A549 (cell line): ENCODE results near the gene TGFBR3L. TPM values are rescaled to one million over a fixed set of nuclear protein-coding genes. Genes with fewer than 3 reads are reported as not detected.

ENCODE experiments used
- ATAC-seq, 2 experiments: fragments of 200-7000 bp in 1 of 2; fragments of >200 bp in 1 of 2; cut with Nextera tagmentation in 1 of 2; cut with Tn5 transposase in 1 of 2; 3 replicates each; pipeline versions ENCODE4 v1.8.0 to v1.9.1; 2018 to 2020; ENCODE audit warnings: mild to moderate bottlenecking in 1 of 2, moderate library complexity in 1 of 2
- CTCF ChIA-PET: fragments of 300-600 bp; sonication (Branson Sonifier 250); formaldehyde crosslinking; extraction: SDS; loops from one replicate; lab custom pipeline; 2021; ENCODE audit warnings: antibody characterized with exemption, inconsistent platforms; lab: Yijun Ruan, JAX
- POLR2A ChIA-PET: fragments of 350-600 bp; formaldehyde crosslinking; extraction: SDS; loops from one replicate; lab custom pipeline; 2021; ENCODE audit warnings: antibody characterized with exemption, inconsistent platforms; lab: Yijun Ruan, JAX
- DNase-seq, 2 experiments: peaks; one replicate each; pipeline versions ENCODE4 v3.0.0 to v3.0.0-alpha.2; 2011 to 2016; ENCODE audit warnings: low read depth in 1 of 2, low spot score in 1 of 2
- FAIRE-seq: peaks from 2 replicates; lab custom pipeline; 2011; peaks lifted over from hg19 to GRCh38; lab: Jason Lieb, UNC
- H3K27ac ChIP-seq, 2 experiments: fragments of >200 bp; sonication (Bioruptor Twin); formaldehyde crosslinking; 3 replicates each; pipeline ENCODE4 v1.5.1; 2016 to 2017
- H3K4me1 ChIP-seq: fragments of >200 bp; sonication (Bioruptor Twin); formaldehyde crosslinking; 3 replicates; pipeline ENCODE4 v1.6.1; 2016
- H3K4me2 ChIP-seq: fragments of >200 bp; sonication (Bioruptor Twin); formaldehyde crosslinking; 3 replicates; pipeline ENCODE4 v1.6.1; 2016
- H3K4me3 ChIP-seq: fragments of >200 bp; sonication (Bioruptor Twin); formaldehyde crosslinking; 3 replicates; pipeline ENCODE4 v1.5.1; 2016
- H3K9me3 ChIP-seq: fragments of >200 bp; sonication (Bioruptor Twin); formaldehyde crosslinking; 3 replicates; pipeline ENCODE4 v1.6.1; 2016
- BCL3 ChIP-seq: fragments of >200 bp; sonication (Bioruptor Twin); formaldehyde crosslinking; IDR thresholded peaks from 3 replicates; pipeline ENCODE4 v1.6.1; 2016
- CBX8 ChIP-seq: fragments of 200-600 bp; sonication (generic); IDR thresholded peaks from 2 replicates; pipeline ENCODE4 v1.6.1; 2016
- CHD4 ChIP-seq: fragments of 200-600 bp; sonication (generic); IDR thresholded peaks from 2 replicates; pipeline ENCODE4 v1.6.1; 2016; ENCODE audit warnings: antibody characterized with exemption, mild to moderate bottlenecking, borderline replicate concordance
- EHF ChIP-seq: fragments of 250-450 bp; sonication (Bioruptor Pico); IDR thresholded peaks from 2 replicates; pipeline ENCODE4 v1.5.0; 2020; ENCODE audit warnings: mild to moderate bottlenecking
- HEYL ChIP-seq: fragments of 250-450 bp; sonication (Bioruptor Pico); IDR thresholded peaks from 2 replicates; pipeline ENCODE4 v1.8.0; 2021; ENCODE audit warnings: mild to moderate bottlenecking, moderate library complexity
- KDM1A ChIP-seq: fragments of 200-600 bp; sonication (generic); IDR thresholded peaks from 2 replicates; pipeline ENCODE4 v1.6.1; 2016; ENCODE audit warnings: low read depth, mild to moderate bottlenecking
- MAFK ChIP-seq: fragments of 450-650 bp; IDR thresholded peaks from 2 replicates; pipeline ENCODE4 v1.6.1; 2014; ENCODE audit not compliant: partially characterized antibody
- MAZ ChIP-seq: fragments of 150-350 bp; IDR thresholded peaks from 2 replicates; pipeline ENCODE4 v1.6.1; 2014; ENCODE audit warnings: antibody characterized with exemption, low read depth, low read length, borderline replicate concordance
- PBX3 ChIP-seq: IDR thresholded peaks from 2 replicates; pipeline ENCODE4 v1.6.1; 2012
- POLR2AphosphoS2 ChIP-seq: conservative IDR thresholded peaks from 2 replicates; pipeline ENCODE4 v1.6.1; 2012; ENCODE audit warnings: low read length, improper control_type of control experiment, inconsistent platforms
- RFX5 ChIP-seq: fragments of 450-650 bp; IDR thresholded peaks from 2 replicates; pipeline ENCODE4 v1.7.1; 2014; ENCODE audit warnings: antibody characterized with exemption, mild to moderate bottlenecking, moderate library complexity
- SMC3 ChIP-seq: fragments of >200 bp; sonication (Bioruptor Twin); formaldehyde crosslinking; IDR thresholded peaks from 3 replicates; pipeline ENCODE4 v1.6.1; 2018; ENCODE audit warnings: inconsistent platforms
- TFCP2L1 ChIP-seq: fragments of 250-450 bp; sonication (Bioruptor Pico); IDR thresholded peaks from 2 replicates; pipeline ENCODE4 v1.5.0; 2021; ENCODE audit warnings: mild to moderate bottlenecking
- TP53 ChIP-seq: fragments of 250-450 bp; sonication (Bioruptor Pico); IDR thresholded peaks from 2 replicates; pipeline ENCODE4 v1.5.0; 2021; ENCODE audit warnings: mild to moderate bottlenecking, moderate library complexity
- WGBS: methylation state at CpG from one replicate; pipeline ENCODE4 v1.1.6; 2017; ENCODE audit errors: missing lambda C conversion rate; 5-methylcytosine and 5-hydroxymethylcytosine counted together
- polyA plus RNA-seq, 4 experiments: library from polyadenylated mRNA; depleted of rRNA in 3 of 4; stranded (reverse); fragments of >200 nt; fragmentation: RNase III in 1 of 4; extraction: RNeasy Plus Mini Kit Qiagen cat#74134 plus additional on column Dnase treatment in 1 of 4; gene quantifications; 2 replicates in 3 of 4; 3 replicates in 1 of 4; pipeline ENCODE4 v1.2.3, GENCODE V29; 2011 to 2017
- TF ChIP-seq, protein P1 (sequence below): fragments of >200 bp; sonication (Bioruptor Twin); formaldehyde crosslinking; IDR thresholded peaks from 2 replicates; pipeline ENCODE4 v1.6.1; 2016
- TF ChIP-seq, protein P2 (sequence below): IDR thresholded peaks from 2 replicates; pipeline ENCODE4 v1.6.1; 2012; ENCODE audit warnings: low read depth, borderline replicate concordance
- TF ChIP-seq, protein P3 (sequence below): fragments of 250-450 bp; sonication (Bioruptor Pico); IDR thresholded peaks from 2 replicates; pipeline ENCODE4 v1.5.0; 2021; ENCODE audit warnings: mild to moderate bottlenecking, moderate library complexity, borderline replicate concordance

The TGFBR3L gene
- polyA plus RNA-seq, 2 of the 4 experiments (the other 2 are of a cell fraction), result 0.21 to 1.2 TPM

DNA sequence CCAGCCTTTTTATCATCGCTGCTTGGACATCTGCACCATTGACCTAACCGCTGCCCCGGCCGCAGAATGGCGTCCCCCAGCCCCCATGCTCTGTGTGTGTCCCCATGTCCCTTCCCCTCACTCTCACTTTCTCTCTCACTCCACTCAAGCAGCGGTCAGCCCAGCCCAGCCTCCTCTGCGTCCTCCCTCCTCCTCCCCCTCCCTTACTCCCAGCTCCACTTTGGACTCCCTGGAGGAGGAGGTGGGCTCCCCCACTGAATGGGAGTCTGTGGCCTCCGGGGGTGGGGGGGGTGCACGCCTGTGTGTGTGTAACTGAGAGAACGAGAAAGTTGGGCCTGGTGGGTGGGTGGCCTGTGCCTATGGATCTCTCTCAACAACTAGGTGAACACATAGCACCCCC, 8.8 kb upstream of the TGFBR3L start:
- H3K4me2 ChIP-seq, result no peak overlapping the region
- DNase-seq (no peak), FAIRE-seq (no peak), ATAC-seq (no peak)
- no peak overlapping the region for H3K27ac ChIP-seq
- H3K4me1 ChIP-seq, result peaks cover 8% of the 10 kb centered on the region
- CTCF ChIA-PET, result interaction anchor here (1.7 kb wide), 1 partner anchor 11 kb away, joined by 7 read pairs; no protein-coding TSS in a partner anchor
- POLR2A ChIA-PET, result no interaction called here
- whole genome bisulfite sequencing, result 88% methylated on average over 5 of the region's 10 CpGs
- TF ChIP-seq CHD4, result no peak
- TF ChIP-seq MAFK, result no peak
- TF ChIP-seq, protein P1, sequence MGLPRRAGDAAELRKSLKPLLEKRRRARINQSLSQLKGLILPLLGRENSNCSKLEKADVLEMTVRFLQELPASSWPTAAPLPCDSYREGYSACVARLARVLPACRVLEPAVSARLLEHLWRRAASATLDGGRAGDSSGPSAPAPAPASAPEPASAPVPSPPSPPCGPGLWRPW, result no peak
- TF ChIP-seq, protein P2, sequence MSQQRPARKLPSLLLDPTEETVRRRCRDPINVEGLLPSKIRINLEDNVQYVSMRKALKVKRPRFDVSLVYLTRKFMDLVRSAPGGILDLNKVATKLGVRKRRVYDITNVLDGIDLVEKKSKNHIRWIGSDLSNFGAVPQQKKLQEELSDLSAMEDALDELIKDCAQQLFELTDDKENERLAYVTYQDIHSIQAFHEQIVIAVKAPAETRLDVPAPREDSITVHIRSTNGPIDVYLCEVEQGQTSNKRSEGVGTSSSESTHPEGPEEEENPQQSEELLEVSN, result no peak
- TF ChIP-seq KDM1A, result no peak
- no peak for TF ChIP-seq SMC3
- no peak for TF ChIP-seq POLR2AphosphoS2
- H3K9me3 ChIP-seq, result no peaks in the 10 kb centered on the region
- H3K4me3 ChIP-seq, result no peak overlapping the region

DNA sequence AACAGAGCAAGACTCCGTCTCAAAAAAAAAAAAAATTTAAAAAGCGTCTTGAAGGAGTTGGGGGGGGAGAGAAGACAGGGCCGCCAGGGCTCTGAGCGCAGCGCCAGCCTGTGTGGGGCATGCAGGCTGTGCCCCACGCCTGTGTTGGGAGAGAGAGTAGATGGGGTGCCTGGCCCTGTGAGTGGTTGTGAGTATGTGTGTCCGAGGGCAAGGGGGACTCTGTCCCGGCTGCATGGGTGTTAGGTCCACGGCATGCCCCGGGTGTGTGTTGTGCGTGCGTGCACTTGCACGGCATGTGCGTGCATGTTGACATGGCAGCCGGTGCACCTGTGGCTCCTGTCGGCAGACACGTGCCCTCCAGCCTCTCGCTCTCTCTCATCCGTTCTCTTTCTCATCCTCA, 7.5 kb upstream of the TGFBR3L start:
- CTCF ChIA-PET, result interaction anchor here (1.7 kb wide), 1 partner anchor 10 kb away, joined by 7 read pairs; no protein-coding TSS in a partner anchor
- DNase-seq (no peak), FAIRE-seq (no peak), ATAC-seq (no peak)
- POLR2A ChIA-PET, result interaction anchor here (0.7 kb wide), 1 partner anchor 10 kb away, joined by 3 read pairs; no protein-coding TSS in a partner anchor
- WGBS, result 94% methylated on average over 19 of the region's 19 CpGs
- TF ChIP-seq POLR2AphosphoS2, result no peak
- TF ChIP-seq CBX8, result no peak
- no peak for TF ChIP-seq BCL3
- TF ChIP-seq CHD4, result no peak
- no peak for TF ChIP-seq MAZ
- no peak for TF ChIP-seq RFX5
- H3K4me1 ChIP-seq, result peaks cover 8% of the 10 kb centered on the region
- no peak overlapping the region for H3K27ac ChIP-seq
- H3K4me2 ChIP-seq, result no peak overlapping the region
- H3K4me3 ChIP-seq, result no peak overlapping the region
- no peaks in the 10 kb centered on the region for H3K9me3 ChIP-seq

- no peak for DNase-seq
- no peaks in the 10 kb centered on the region for H3K9me3 ChIP-seq
- no peak overlapping the region for H3K27ac ChIP-seq
- no peak for ATAC-seq
- 93% methylated on average over 8 of the region's 11 CpGs for WGBS
- H3K4me3 ChIP-seq, result no peak overlapping the region
- TF ChIP-seq, protein P1, result no peak
- TF ChIP-seq TP53 (CRISPR knock-in tag) (no peak), EHF (CRISPR knock-in tag) (no peak), CHD4 (no peak), TFCP2L1 (CRISPR knock-in tag) (no peak), HEYL (CRISPR knock-in tag) (no peak), PBX3 (no peak)
- TF ChIP-seq, protein P3, sequence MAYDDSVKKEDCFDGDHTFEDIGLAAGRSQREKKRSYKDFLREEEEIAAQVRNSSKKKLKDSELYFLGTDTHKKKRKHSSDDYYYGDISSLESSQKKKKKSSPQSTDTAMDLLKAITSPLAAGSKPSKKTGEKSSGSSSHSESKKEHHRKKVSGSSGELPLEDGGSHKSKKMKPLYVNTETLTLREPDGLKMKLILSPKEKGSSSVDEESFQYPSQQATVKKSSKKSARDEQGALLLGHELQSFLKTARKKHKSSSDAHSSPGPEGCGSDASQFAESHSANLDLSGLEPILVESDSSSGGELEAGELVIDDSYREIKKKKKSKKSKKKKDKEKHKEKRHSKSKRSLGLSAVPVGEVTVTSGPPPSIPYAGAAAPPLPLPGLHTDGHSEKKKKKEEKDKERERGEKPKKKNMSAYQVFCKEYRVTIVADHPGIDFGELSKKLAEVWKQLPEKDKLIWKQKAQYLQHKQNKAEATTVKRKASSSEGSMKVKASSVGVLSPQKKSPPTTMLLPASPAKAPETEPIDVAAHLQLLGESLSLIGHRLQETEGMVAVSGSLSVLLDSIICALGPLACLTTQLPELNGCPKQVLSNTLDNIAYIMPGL, result no peak
- FAIRE-seq, result no peak
- POLR2A ChIA-PET, result no interaction called here
- H3K4me1 ChIP-seq, result peaks cover 8% of the 10 kb centered on the region
- no peak overlapping the region for H3K4me2 ChIP-seq
- CTCF ChIA-PET, result interaction anchor here (1.7 to 2.2 kb wide), 2 partner anchors 9 to 10 kb away, joined by 7 to 14 read pairs; no protein-coding TSS in a partner anchor
These were observed 7.1 kb upstream of the TGFBR3L start for GRCh38 chr19:7907544-7907943.
